K562 (cell line): ENCODE results near the gene HSPA8. TPM values are rescaled to one million over a fixed set of nuclear protein-coding genes. Genes with fewer than 3 reads are reported as not detected.
A peak's percentile ranks its signal among the peaks of the same experiment; 100 is the strongest.

Experiments used
- ARID1B ChIP-seq: fragments of 450-650 bp; IDR thresholded peaks from 2 replicates; pipeline ENCODE4 v1.6.1; 2016; ENCODE audit warnings: antibody characterized with exemption, mild to moderate bottlenecking, inconsistent platforms
- ATF2 ChIP-seq: sonication (generic); formaldehyde crosslinking; IDR thresholded peaks from 2 replicates; pipeline ENCODE4 v1.8.1; 2022; ENCODE audit warnings: missing genetic modification reagents
- HDAC3 ChIP-seq: fragments of 450-650 bp; IDR thresholded peaks from 2 replicates; pipeline ENCODE4 v1.6.1; 2018; ENCODE audit warnings: borderline replicate concordance, mild to moderate bottlenecking, moderate library complexity; ENCODE audit not compliant: partially characterized antibody
- NR1H2 ChIP-seq: sonication (generic); formaldehyde crosslinking; IDR thresholded peaks from 2 replicates; pipeline ENCODE4 v1.4.0; 2020; ENCODE audit warnings: mild to moderate bottlenecking, missing genetic modification reagents
- OTX1 ChIP-seq: fragments of 450-650 bp; formaldehyde crosslinking; IDR thresholded peaks from 2 replicates; pipeline ENCODE4 v1.4.0; 2022; ENCODE audit warnings: mild to moderate bottlenecking
- POLR2A ChIP-seq: fragments of 450-650 bp; conservative IDR thresholded peaks from 2 replicates; pipeline ENCODE4 v1.6.1; 2016
- RBM14 ChIP-seq: fragments of 200-400 bp; formaldehyde crosslinking; IDR thresholded peaks from 2 replicates; pipeline ENCODE4 v1.6.1; 2018; ENCODE audit warnings: low read depth, mild to moderate bottlenecking, low read length, moderate library complexity, borderline replicate concordance; ENCODE audit not compliant: insufficient read depth
- SETDB1 ChIP-seq: IDR thresholded peaks from one replicate; pipeline ENCODE4 v1.6.1; 2012; ENCODE audit warnings: low read length, control low read depth, inconsistent platforms
- SIN3B ChIP-seq: fragments of 450-650 bp; IDR thresholded peaks from 2 replicates; pipeline ENCODE4 v1.6.1; 2017; ENCODE audit warnings: low read depth, mild to moderate bottlenecking, moderate library complexity
- TSC22D4 ChIP-seq: fragments of 450-650 bp; IDR thresholded peaks from 2 replicates; pipeline ENCODE4 v1.6.1; 2016; ENCODE audit warnings: missing genetic modification characterization, missing biosample characterization, control low read depth
- ZBTB33 ChIP-seq: sonication (generic); formaldehyde crosslinking; IDR thresholded peaks from 2 replicates; pipeline ENCODE4 v1.8.1; 2023; ENCODE audit warnings: mild to moderate bottlenecking, missing genetic modification reagents
- ZC3H4 ChIP-seq: sonication (generic); formaldehyde crosslinking; IDR thresholded peaks from 2 replicates; pipeline ENCODE4 v1.9.0; 2021; ENCODE audit warnings: missing genetic modification reagents, borderline replicate concordance
- ZNF41 ChIP-seq: fragments of 250-450 bp; sonication (Bioruptor Pico); conservative IDR thresholded peaks from 2 replicates; pipeline ENCODE4 v1.4.0; 2020; ENCODE audit warnings: mild to moderate bottlenecking
- ZNF780A ChIP-seq: fragments of 250-450 bp; sonication (Bioruptor Pico); IDR thresholded peaks from 2 replicates; pipeline ENCODE4 v1.5.0; 2021; ENCODE audit warnings: mild to moderate bottlenecking
- polyA plus RNA-seq, 8 experiments: library from polyadenylated mRNA; depleted of rRNA in 4 of 8; stranded (reverse) in 5 of 8; unstranded in 3 of 8; fragments of >200 nt; fragmentation: Nextera tagmentation in 2 of 8; fragmentation: Illumina TruSeq in 1 of 8; extraction: Ambion mirVana in 2 of 8; extraction: Trizol in 1 of 8; gene quantifications; 2 replicates each; pipeline versions ENCODE4 v1.2.1 to v1.2.3, GENCODE V29; 2011 to 2014; ENCODE audit warnings: inconsistent platforms in 1 of 8, missing spikeins in 1 of 8
- total RNA-seq, 7 experiments: library from RNA; depleted of rRNA in 6 of 7; stranded (reverse); fragments of >200 nt in 6 of 7; fragmentation: Illumina TruSeq in 2 of 7; extraction: Trizol in 2 of 7; gene quantifications; 2 replicates each; pipeline versions ENCODE4 v1.2.1 to v1.2.3, GENCODE V29; 2011 to 2021; ENCODE audit warnings: low replicate concordance in 1 of 7
- TF ChIP-seq, protein P1 (sequence below): fragments of 450-650 bp; formaldehyde crosslinking; IDR thresholded peaks from 2 replicates; pipeline ENCODE4 v1.4.0; 2020; ENCODE audit warnings: mild to moderate bottlenecking, moderate library complexity
- TF ChIP-seq, protein P2 (sequence below), 2 experiments: IDR thresholded peaks; 2 replicates each; pipeline ENCODE4 v1.6.1; 2012; ENCODE audit warnings: improper control_type of control experiment in 2 of 2, low read depth in 2 of 2, low read length in 2 of 2, borderline replicate concordance in 1 of 2
- TF ChIP-seq, protein P3 (sequence below): IDR thresholded peaks from 2 replicates; pipeline ENCODE4 v1.6.1; 2014; ENCODE audit warnings: antibody characterized with exemption

Gene HSPA8
- total and polyA plus RNA-seq, 9 of the 15 experiments (the other 6 are each of a cell fraction or from before 2014, with no cell fraction given), result 1,250 to 3,966 (median 2,773) TPM

DNA sequence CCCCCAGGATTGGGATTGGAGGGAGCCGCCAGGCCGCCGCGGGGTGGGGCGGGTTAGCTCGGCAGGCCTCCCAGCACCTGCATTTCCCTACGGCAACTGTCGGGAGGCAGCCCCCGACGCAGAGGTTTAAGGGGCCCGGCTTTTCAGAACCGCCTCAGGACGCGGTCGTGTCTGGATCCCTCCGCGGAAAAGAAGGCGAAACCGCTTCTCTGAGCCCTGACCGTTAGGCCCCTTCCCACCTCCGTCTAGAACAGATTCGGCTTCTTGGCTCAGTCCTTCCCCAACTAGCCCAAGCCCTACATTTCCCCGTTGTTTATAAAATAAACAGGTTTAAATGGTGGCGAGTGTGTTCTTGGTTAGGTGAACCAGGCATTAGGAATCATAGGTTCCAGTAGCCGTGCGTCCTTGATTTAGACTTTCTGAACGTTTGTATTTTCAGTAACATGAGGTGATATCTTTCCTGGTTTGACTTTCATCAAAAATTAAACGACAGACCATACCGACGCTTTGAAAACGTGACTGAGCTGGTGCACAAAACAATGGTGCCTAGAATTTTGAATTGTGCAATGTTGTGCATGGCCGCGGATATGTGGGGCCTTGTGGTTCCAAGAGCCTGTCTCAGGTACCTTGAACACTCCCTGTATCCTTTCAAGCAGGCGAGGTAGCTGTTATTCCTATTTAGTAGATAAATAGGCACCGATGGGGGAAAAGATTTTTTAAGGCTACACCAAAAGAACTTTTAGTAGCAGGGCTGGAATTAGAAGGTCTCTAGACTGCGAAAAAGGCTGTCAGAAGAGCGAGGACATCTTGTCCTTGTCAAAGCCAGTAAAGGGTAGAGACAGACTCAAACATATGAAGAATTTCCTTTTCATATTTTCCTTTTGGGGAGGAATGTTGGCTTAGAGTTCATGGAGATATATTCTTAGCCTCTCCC is 1.2 kb upstream of the HSPA8 start (continued):
- TF ChIP-seq NR1H2 (CRISPR knock-in tag) (0 out of 2 replicates have a peak, but pooled peaks have one; percentile 21), RBM14 (peak; percentile 96; the same call in 1 of the 2 replicates), ZNF780A (CRISPR knock-in tag) (no peak), ATF2 (no peak), HDAC3 (no peak), SETDB1 (no peak), POLR2A (peak; percentile 37; the same call in 1 of the 2 replicates), ZBTB33 (CRISPR knock-in tag) (no peak), SIN3B (no peak), ZC3H4 (no peak), TSC22D4 (tag) (no peak), OTX1 (no peak), ZNF41 (CRISPR knock-in tag) (no peak), ARID1B (no peak)
- TF ChIP-seq, protein P1, sequence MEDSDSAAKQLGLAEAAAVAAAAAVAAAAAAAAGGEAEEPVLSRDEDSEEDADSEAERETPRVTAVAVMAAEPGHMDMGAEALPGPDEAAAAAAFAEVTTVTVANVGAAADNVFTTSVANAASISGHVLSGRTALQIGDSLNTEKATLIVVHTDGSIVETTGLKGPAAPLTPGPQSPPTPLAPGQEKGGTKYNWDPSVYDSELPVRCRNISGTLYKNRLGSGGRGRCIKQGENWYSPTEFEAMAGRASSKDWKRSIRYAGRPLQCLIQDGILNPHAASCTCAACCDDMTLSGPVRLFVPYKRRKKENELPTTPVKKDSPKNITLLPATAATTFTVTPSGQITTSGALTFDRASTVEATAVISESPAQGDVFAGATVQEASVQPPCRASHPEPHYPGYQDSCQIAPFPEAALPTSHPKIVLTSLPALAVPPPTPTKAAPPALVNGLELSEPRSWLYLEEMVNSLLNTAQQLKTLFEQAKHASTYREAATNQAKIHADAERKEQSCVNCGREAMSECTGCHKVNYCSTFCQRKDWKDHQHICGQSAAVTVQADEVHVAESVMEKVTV (CRISPR knock-in tag), result no peak
- TF ChIP-seq, protein P2, sequence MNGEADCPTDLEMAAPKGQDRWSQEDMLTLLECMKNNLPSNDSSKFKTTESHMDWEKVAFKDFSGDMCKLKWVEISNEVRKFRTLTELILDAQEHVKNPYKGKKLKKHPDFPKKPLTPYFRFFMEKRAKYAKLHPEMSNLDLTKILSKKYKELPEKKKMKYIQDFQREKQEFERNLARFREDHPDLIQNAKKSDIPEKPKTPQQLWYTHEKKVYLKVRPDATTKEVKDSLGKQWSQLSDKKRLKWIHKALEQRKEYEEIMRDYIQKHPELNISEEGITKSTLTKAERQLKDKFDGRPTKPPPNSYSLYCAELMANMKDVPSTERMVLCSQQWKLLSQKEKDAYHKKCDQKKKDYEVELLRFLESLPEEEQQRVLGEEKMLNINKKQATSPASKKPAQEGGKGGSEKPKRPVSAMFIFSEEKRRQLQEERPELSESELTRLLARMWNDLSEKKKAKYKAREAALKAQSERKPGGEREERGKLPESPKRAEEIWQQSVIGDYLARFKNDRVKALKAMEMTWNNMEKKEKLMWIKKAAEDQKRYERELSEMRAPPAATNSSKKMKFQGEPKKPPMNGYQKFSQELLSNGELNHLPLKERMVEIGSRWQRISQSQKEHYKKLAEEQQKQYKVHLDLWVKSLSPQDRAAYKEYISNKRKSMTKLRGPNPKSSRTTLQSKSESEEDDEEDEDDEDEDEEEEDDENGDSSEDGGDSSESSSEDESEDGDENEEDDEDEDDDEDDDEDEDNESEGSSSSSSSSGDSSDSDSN (IDR thresholded peaks at IDR 0.05; ENCODE audit: borderline replicate concordance in 1 of 2, low read depth in 2 of 2, low read length in 2 of 2), result no peak
- TF ChIP-seq, protein P3, sequence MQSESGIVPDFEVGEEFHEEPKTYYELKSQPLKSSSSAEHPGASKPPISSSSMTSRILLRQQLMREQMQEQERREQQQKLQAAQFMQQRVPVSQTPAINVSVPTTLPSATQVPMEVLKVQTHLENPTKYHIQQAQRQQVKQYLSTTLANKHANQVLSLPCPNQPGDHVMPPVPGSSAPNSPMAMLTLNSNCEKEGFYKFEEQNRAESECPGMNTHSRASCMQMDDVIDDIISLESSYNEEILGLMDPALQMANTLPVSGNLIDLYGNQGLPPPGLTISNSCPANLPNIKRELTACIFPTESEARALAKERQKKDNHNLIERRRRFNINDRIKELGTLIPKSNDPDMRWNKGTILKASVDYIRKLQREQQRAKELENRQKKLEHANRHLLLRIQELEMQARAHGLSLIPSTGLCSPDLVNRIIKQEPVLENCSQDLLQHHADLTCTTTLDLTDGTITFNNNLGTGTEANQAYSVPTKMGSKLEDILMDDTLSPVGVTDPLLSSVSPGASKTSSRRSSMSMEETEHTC, result no peak
